H1 (cell line): ENCODE measurements around the gene SFXN4. TPM values are rescaled to one million over a fixed set of nuclear protein-coding genes. Genes with fewer than 3 reads are reported as not detected.
"Not testable (repeated sequence)": the region's sequence is repeated elsewhere in the genome, so short reads cannot be mapped to it uniquely, and the experiment has no call there.

Experiments used
- CTCF ChIA-PET: fragments of 300-600 bp; sonication (Branson Sonifier 250); formaldehyde crosslinking; loops from one replicate; lab custom pipeline; 2021; ENCODE audit not compliant: partially characterized antibody; lab: Charles Lee
- POLR2A ChIA-PET: fragments of 300-600 bp; sonication (Branson Sonifier 250); formaldehyde crosslinking; loops from one replicate; lab custom pipeline; 2021; ENCODE audit warnings: inconsistent platforms; ENCODE audit not compliant: partially characterized antibody; lab: Charles Lee
- DNase-seq, 2 experiments: peaks; one replicate each; pipeline versions ENCODE4 v3.0.0 to v3.0.0-alpha.2; 2010 to 2022; ENCODE audit warnings: low spot score in 2 of 2, low read depth in 1 of 2, mixed read lengths in 1 of 2
- FAIRE-seq: peaks from 2 replicates; lab custom pipeline; 2011; peaks lifted over from hg19 to GRCh38; lab: Jason Lieb, UNC
- H2AFZ ChIP-seq: 2 replicates; pipeline ENCODE4 v1.8.1; 2012; ENCODE audit warnings: low read length, inconsistent platforms
- H2AK5ac ChIP-seq: 2 replicates; pipeline ENCODE4 v1.6.1; 2013; ENCODE audit warnings: low read depth, low read length
- H2BK120ac ChIP-seq: replicated peaks from 2 replicates; pipeline ENCODE3; 2013; ENCODE audit warnings: low read depth, low read length, inconsistent platforms
- H2BK12ac ChIP-seq: 2 replicates; pipeline ENCODE4 v1.6.1; 2013; ENCODE audit warnings: low read depth, low read length
- H2BK15ac ChIP-seq: 2 replicates; pipeline ENCODE4 v1.6.1; 2013; ENCODE audit warnings: low read length
- H2BK20ac ChIP-seq: 2 replicates; pipeline ENCODE4 v1.6.1; 2013; ENCODE audit warnings: low read length
- H2BK5ac ChIP-seq: 2 replicates; pipeline ENCODE4 v1.6.1; 2013; ENCODE audit warnings: low read depth, low read length
- H3K14ac ChIP-seq: 2 replicates; pipeline ENCODE4 v1.6.1; 2013; ENCODE audit warnings: inconsistent platforms; ENCODE audit not compliant: insufficient read length
- H3K18ac ChIP-seq: 2 replicates; pipeline ENCODE4 v1.6.1; 2013; ENCODE audit warnings: low read length; ENCODE audit errors: extremely low read depth
- H3K23ac ChIP-seq: 2 replicates; pipeline ENCODE4 v1.6.1; 2013; ENCODE audit warnings: inconsistent platforms; ENCODE audit not compliant: insufficient read length
- H3K23me2 ChIP-seq: 2 replicates; pipeline ENCODE4 v1.6.1; 2013; ENCODE audit warnings: low read depth, low read length
- H3K27ac ChIP-seq: 2 replicates; pipeline ENCODE4 v1.6.1; 2011; ENCODE audit warnings: low read depth, low read length, inconsistent platforms
- H3K27me3 ChIP-seq, 4 experiments: replicated peaks in 1 of 4; 1 replicate in 1 of 4; 2 replicates in 3 of 4; pipeline versions ENCODE4 v1.6.1 to v1.8.1; 2011 to 2013; ENCODE audit warnings: low read length in 3 of 4, mild to moderate bottlenecking in 3 of 4, inconsistent platforms in 2 of 4, mixed read lengths in 2 of 4, moderate library complexity in 1 of 4; ENCODE audit not compliant: control insufficient read depth in 3 of 4, insufficient read depth in 3 of 4; ENCODE audit errors: extremely low read depth in 1 of 4
- H3K36me3 ChIP-seq, 4 experiments: 2 replicates each; pipeline versions ENCODE4 v1.6.1 to v1.8.1; 2011 to 2013; ENCODE audit warnings: mild to moderate bottlenecking in 4 of 4, low read length in 3 of 4, moderate library complexity in 2 of 4, control low read depth in 1 of 4, inconsistent platforms in 1 of 4; ENCODE audit not compliant: insufficient read depth in 4 of 4, control insufficient read depth in 2 of 4
- H3K4ac ChIP-seq: replicated peaks from 2 replicates; pipeline ENCODE3; 2013; ENCODE audit warnings: low read length, low read depth, mixed read lengths, inconsistent platforms; ENCODE audit not compliant: insufficient read length
- H3K4me1 ChIP-seq, 4 experiments: replicated peaks in 1 of 4; 1 replicate in 1 of 4; 2 replicates in 3 of 4; pipeline versions ENCODE4 v1.6.1 to v1.8.1; 2011 to 2013; ENCODE audit warnings: low read length in 3 of 4, inconsistent platforms in 2 of 4, mixed read lengths in 1 of 4; ENCODE audit not compliant: insufficient read depth in 4 of 4, control insufficient read depth in 3 of 4
- H3K4me2 ChIP-seq, 2 experiments: 2 replicates each; pipeline versions ENCODE4 v1.6.1 to v1.8.1; 2011 to 2013; ENCODE audit warnings: low read depth in 2 of 2, low read length in 2 of 2, control low read depth in 1 of 2, inconsistent platforms in 1 of 2, mild to moderate bottlenecking in 1 of 2; ENCODE audit not compliant: insufficient read depth in 1 of 2
- H3K4me3 ChIP-seq, 4 experiments: fragments of 200-600, 300-600 bp in 1 of 4; sonication (generic), shearing (Covaris generic), sonication (Bioruptor Twin) in 1 of 4; 2 replicates each; pipeline versions ENCODE4 v1.5.1 to v1.8.1; 2011 to 2016; ENCODE audit warnings: low read length in 4 of 4, low read depth in 3 of 4, control low read depth in 2 of 4, inconsistent platforms in 2 of 4, mild to moderate bottlenecking in 2 of 4, mixed read lengths in 1 of 4, moderate library complexity in 1 of 4; ENCODE audit not compliant: insufficient read depth in 2 of 4; ENCODE audit errors: extremely low read depth in 1 of 4
- H3K56ac ChIP-seq: replicated peaks from 2 replicates; pipeline ENCODE3; 2013; ENCODE audit warnings: low read depth, mild to moderate bottlenecking, mixed read lengths, low read length, inconsistent platforms; ENCODE audit not compliant: insufficient read length
- H3K79me1 ChIP-seq: 2 replicates; pipeline ENCODE4 v1.6.1; 2013; ENCODE audit warnings: low read depth, low read length, control low read depth
- H3K79me2 ChIP-seq, 2 experiments: 2 replicates each; pipeline versions ENCODE4 v1.6.1 to v1.8.1; 2012 to 2013; ENCODE audit warnings: low read length in 2 of 2, mild to moderate bottlenecking in 2 of 2, inconsistent platforms in 1 of 2; ENCODE audit not compliant: insufficient read depth in 2 of 2, control insufficient read depth in 1 of 2
- H3K9ac ChIP-seq, 4 experiments: replicated peaks in 1 of 4; 1 replicate in 1 of 4; 2 replicates in 3 of 4; pipeline versions ENCODE4 v1.6.1 to v1.8.1; 2011 to 2013; ENCODE audit warnings: low read depth in 3 of 4, low read length in 3 of 4, control low read depth in 2 of 4, mild to moderate bottlenecking in 2 of 4, moderate library complexity in 2 of 4, inconsistent platforms in 1 of 4; ENCODE audit errors: extremely low read depth in 1 of 4
- H3K9me3 ChIP-seq, 2 experiments: 2 replicates each; pipeline versions ENCODE4 v1.6.1 to v1.8.1; 2012 to 2013; ENCODE audit warnings: mild to moderate bottlenecking in 2 of 2, moderate library complexity in 2 of 2, control low read depth in 1 of 2, inconsistent platforms in 1 of 2, low read depth in 1 of 2, low read length in 1 of 2, mixed read lengths in 1 of 2; ENCODE audit not compliant: insufficient read depth in 2 of 2
- H4K20me1 ChIP-seq, 2 experiments: replicated peaks in 1 of 2; 2 replicates each; pipeline versions ENCODE3 to v1.8.1; 2011 to 2013; ENCODE audit warnings: inconsistent platforms in 2 of 2, low read length in 2 of 2, mild to moderate bottlenecking in 1 of 2; ENCODE audit not compliant: insufficient read depth in 2 of 2, control insufficient read depth in 1 of 2
- H4K5ac ChIP-seq: 2 replicates; pipeline ENCODE4 v1.6.1; 2013; ENCODE audit warnings: low read length, low read depth, mixed read lengths, inconsistent platforms; ENCODE audit not compliant: insufficient read length
- H4K8ac ChIP-seq: 2 replicates; pipeline ENCODE4 v1.8.0; 2013; ENCODE audit warnings: mild to moderate bottlenecking, moderate library complexity, low read length, inconsistent platforms; ENCODE audit not compliant: insufficient read depth; ENCODE audit errors: extremely low read depth
- H4K91ac ChIP-seq: replicated peaks from 2 replicates; pipeline ENCODE3; 2013; ENCODE audit warnings: low read length, mixed read lengths, inconsistent platforms; ENCODE audit not compliant: insufficient read length
- WGBS, 2 experiments: shearing (Covaris generic) in 1 of 2; methylation state at CpG; one replicate each; pipeline versions ENCODE4 v1.1.6 to v1.1.7; 2013 to 2015; ENCODE audit warnings: low lambda C conversion rate in 2 of 2, mixed read lengths in 2 of 2, inconsistent platforms in 1 of 2, low coverage in 1 of 2, missing lambda C conversion rate in 1 of 2; ENCODE audit not compliant: insufficient replicate concordance in 2 of 2, insufficient coverage in 1 of 2, insufficient read length in 1 of 2; ENCODE audit errors: extremely low coverage in 1 of 2, missing lambda C conversion rate in 1 of 2; 5-methylcytosine and 5-hydroxymethylcytosine counted together
- polyA plus RNA-seq, 7 experiments: library from polyadenylated mRNA; depleted of rRNA in 3 of 7; stranded (reverse) in 5 of 7; unstranded in 2 of 7; fragments of >200 nt in 5 of 7; fragments of 200-250 nt in 2 of 7; gene quantifications; 1 replicate in 5 of 7; 2 replicates in 1 of 7; 4 replicates in 1 of 7; pipeline versions ENCODE4 v1.2.1 to v1.2.3, GENCODE V29; 2011 to 2013; ENCODE audit warnings: missing spikeins in 2 of 7, mixed read lengths in 2 of 7
- total RNA-seq: library from RNA; stranded (reverse); fragmentation: NEBNext Ultra II Directional; extraction: Animal tissue kit (Norgen Biotek cat#: 25700); gene quantifications from 2 replicates; pipeline ENCODE4 v1.2.1, GENCODE V29; 2021

SFXN4 gene
- total and polyA plus RNA-seq, 2 of the 8 experiments (the other 6 are each of a cell fraction or from before 2014, with no cell fraction given) = 15.4 to 21.6 TPM

- not testable (repeated sequence) for H2BK12ac ChIP-seq, H3K14ac ChIP-seq, H2BK120ac ChIP-seq, H3K4me3 ChIP-seq, H3K9ac ChIP-seq, H3K23me2 ChIP-seq, DNase-seq, H2AFZ ChIP-seq, H3K27me3 ChIP-seq, H3K56ac ChIP-seq, H4K8ac ChIP-seq, H3K4ac ChIP-seq, H3K4me2 ChIP-seq, H4K91ac ChIP-seq, H3K27ac ChIP-seq, H2BK20ac ChIP-seq, H3K4me1 ChIP-seq, H3K9me3 ChIP-seq, H3K79me1 ChIP-seq, H3K18ac ChIP-seq, H3K23ac ChIP-seq, FAIRE-seq, H4K5ac ChIP-seq, H2BK15ac ChIP-seq, H2AK5ac ChIP-seq, H2BK5ac ChIP-seq, H4K20me1 ChIP-seq
- Histone ChIP-seq H3K36me3 (peaks cover 0 to 13% (median 3%) of the 10 kb centered on the region in 4 experiments; a peak in 2 of 8 replicates), H3K79me2 (peaks cover 4 to 25% of the 10 kb centered on the region in 2 experiments)
- POLR2A ChIA-PET = interaction anchor here (1.1 kb wide), 1 partner anchor 416 kb away, joined by 4 read pairs; the partner anchor contains the start of gene TIAL1
- 97% methylated on average over 7 of the region's 7 CpGs; no CpG with 5 or more reads in 1 of the 2 experiments for WGBS, 2 experiments
- CTCF ChIA-PET = interaction anchor here (0.6 to 2.5 kb wide), 4 partner anchors 9 to 188 kb away, joined by 3 to 13 read pairs (median 4); no protein-coding TSS in a partner anchor
These were observed 15.4 kb upstream of the SFXN4 start for GRCh38 chr10:119180850-119181400.
